Astrocyte of the hippocampus (primary cell): Measurements from ENCODE around the gene ZNF697.
"Not testable (repeated sequence)": the region's sequence is repeated elsewhere in the genome, so short reads cannot be mapped to it uniquely, and the experiment has no call there.

Source experiments
- DNase-seq: peaks from one replicate; pipeline ENCODE4 v3.0.0; 2011; ENCODE audit warnings: low read depth, low spot score

Gene ZNF697

DNA sequence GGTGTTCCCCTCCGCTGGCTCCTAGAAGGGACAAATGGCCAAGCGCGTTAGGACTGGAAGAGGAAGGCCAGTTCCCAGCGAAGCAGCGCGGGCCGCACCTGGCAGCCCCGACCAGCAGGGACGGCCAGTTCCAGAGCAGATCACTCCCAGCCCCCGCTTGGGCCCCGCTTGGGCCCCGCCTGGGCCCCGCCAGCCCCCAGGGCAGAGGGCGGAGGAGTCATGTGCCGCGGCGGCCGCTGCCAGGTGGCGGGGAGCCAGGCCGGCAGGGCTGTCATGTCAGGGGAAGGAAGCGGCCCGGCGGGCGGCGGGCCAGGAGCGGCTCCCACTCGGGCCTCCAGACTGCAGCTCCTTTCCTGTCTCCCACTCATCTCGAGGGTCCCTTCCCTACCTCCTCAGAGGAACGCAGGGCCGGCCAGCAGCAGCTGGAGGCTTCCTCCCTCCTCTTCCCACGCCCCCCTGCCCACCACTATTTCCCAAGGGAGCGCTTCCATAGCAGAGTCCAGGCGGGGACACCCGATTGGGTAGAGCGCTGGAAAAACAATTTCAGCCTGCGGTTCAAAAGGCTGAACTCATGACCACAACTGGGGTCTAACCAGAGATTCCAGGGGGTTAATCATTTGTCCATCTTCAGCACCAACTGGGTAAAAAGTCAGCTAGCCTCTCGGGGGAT is 16.5 kb downstream of the ZNF697 start:
- DNase-seq, result peak; percentile 79

DNA sequence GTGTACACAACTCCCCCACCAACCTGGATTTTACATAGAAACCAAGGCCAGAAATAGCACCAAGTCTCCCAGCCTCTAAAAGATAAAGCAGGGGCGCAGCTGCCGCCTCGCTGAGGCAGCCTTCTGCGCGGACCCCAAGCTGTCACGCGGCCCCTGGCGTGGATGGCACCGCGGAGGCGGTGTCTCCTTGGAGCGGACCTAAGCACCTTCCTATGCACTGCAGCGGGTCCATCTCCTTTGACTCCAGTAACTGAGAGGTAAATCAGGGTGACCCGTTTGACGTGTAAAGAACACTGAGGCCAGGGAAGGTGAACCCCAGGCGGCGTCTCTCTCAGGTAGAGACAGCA is 17.0 kb downstream of the ZNF697 start:
- DNase-seq, result no peak

DNA sequence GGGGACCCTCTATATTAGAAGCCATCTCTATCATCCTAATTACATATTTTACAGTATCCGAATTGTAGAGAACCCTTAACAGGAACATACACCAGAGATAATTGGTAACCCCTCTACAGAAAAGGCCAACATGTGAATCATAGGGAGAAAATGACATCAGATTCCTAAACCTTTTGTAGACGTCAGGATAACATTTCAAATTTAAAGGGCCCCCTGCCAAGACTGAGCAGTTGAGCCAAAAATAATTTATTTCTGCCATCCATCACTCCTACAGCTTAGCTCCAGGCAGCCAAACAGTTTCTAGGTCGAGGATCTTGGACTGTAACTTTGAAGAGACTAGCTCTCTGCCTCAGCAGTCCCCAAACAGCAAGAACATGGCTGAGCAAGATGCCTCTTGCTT is 21.2 kb downstream of the ZNF697 start:
- DNase-seq, result peak; percentile 58

DNA sequence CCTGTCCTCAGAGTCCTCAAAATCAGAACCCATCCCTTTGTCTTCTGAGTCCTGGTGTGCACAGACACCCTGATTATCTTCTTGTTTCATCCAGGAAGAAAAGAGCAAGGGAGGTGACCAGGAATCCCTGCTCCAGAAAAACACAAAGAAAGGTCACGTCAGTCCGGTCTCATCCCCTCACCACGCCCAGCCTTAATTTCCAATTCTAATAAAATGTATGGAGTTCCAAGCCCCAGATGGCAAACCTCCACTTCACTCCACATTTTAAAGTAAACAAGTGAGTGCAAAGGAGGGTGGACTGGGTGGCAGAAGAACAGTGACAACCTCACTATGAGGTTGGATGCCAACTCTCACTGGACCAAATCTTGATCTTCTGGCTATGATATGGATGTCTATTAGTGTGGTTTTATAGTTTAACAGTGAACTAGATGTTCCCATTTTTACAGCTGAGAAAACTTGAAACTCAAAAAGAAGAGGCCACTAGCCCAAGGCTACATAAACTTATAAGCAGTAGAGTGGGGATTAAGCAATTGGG is 22.0 kb downstream of the ZNF697 start:
- no peak for DNase-seq

DNA sequence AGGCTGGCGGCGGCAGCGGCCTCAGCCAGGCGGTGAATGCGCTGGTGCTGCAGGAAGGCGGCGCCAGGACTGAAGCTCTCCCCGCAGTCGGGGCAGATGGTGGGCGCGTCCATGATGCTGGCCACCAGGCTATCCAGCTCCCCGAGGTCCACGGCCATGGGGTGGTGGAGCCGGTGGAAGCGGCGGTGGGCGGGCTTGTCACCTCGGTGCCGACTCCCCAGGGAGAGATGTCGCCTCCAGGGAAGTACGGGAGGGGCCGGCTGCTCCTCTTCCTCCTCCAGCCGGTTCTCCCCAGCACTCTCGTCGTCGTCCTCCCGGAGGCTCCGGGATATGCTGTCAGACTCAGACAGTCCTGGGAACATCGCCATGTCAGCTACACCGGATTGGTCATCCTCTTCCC is 24.4 kb downstream of the ZNF697 start:
- DNase-seq, result no peak

DNA sequence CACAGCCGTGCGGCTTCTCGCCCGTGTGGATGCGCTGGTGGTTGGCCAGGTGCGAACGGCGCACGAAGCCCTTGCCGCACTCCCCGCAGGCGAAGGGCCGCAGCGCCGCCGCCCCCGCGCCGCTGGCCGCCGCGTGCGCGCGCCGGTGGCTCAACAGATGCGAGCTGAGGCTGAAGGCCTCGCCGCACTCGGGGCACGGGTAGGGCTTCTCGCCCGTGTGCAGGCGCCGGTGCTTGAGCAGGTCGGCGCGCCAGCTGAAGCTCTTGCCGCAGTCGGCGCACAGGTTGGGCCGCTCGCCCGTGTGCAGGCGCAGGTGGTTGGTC is 24.9 kb downstream of the ZNF697 start:
- DNase-seq, result no peak

DNA sequence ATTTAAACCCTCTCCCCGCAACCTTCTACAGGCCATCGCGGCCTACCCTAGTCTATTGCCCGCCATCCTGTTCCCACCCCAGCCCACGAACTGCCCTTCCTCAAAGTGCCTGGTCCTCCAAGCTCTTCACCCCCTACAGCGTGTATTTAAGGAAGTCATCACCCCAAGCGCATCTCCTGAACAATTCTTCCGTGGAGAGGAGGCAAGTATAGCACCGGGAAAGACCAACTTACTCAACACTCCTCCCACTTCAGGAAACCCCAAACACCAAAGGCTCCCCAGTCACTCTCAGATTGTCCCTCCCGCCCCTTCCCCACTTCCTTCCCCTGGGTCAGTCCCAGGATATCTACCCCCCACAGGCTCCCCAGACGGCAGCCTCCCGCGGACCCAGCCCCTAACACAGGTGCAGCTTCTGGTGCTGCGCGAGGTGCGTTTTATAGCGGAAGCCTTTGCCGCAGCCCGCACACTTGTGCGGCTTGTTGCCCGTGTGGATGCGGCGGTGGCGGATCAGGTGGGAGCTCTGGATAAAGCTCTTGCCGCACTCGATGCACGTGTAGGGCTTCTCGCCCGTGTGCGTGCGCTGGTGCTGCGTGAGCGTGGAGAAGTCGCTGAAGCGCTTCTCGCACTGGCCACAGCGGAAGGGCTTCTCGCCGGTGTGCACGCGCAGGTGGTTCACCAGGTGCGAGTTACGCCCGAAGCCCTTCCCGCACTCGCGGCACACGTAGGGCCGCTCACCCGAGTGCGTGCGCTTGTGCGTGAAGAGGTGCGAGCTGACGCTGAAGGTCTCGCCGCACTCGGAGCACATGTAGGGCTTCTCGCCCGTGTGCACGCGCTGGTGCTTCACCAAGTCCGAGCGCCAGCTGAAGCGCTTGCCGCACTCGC is 25.5 kb downstream of the ZNF697 start:
- no peak for DNase-seq

DNA sequence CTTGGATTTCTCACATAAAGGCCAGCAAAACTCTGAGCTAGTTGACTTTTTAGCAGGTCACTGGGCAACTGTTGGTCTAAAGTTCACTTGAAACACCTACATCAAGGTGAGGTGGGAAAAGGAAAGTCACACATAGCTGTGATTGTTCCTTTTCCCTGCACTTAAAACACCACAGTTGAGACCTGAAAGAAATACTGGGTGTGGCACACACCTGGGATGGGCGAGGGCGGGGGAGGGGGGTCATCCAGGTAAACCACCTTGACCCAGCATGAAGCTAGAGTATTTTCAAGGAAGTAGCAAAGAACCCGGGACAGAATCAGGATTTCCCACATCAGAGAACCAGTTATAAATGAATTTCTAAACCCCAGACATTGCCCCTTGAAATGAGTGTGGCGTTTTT is 26.4 kb downstream of the ZNF697 start:
- DNase-seq, result no peak

DNA sequence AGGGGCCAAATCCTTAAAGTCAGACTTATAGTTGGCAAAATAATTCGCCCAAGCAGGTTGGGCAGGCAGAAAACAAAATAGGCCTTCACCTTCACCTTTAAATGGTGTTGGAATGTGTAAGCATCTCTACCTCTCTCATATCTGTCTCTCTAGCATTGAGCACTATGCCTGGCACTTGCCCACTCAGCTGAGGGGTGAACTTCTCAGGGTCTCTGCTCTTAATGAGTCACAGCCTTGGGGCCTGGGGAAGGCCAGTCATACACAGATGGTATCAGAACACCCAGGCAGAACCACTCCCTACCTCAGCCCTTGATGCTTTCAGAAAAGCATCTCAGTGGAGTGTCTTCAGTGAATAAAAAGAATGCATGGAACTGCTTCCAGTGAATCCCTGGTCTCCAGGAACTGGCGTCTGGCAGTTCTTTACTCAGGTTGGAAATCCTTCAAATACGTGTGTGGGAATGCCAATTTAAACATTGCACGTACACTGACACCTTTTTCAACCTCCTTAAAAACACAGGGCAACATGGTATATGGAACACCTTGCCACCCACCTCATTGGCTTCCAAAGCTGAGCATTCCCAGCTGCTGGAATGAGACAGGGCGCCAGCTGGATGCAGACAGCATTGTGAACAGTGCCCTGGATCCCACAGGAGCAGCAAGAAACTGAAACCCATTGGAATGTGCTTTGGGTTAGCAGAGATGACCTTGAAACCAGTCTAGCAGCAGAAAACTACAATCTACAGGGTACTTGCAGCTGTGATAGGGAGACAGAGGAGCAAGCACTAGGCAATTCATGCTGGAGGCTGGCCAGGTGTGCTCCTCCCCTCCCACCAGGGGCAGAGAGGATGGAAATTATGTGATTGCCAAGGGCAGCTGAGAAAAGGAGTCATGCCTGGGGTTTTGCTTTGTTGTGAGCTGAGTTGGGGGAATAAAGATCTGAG is 30.0 kb downstream of the ZNF697 start:
- DNase-seq, result peak; percentile 20

DNA sequence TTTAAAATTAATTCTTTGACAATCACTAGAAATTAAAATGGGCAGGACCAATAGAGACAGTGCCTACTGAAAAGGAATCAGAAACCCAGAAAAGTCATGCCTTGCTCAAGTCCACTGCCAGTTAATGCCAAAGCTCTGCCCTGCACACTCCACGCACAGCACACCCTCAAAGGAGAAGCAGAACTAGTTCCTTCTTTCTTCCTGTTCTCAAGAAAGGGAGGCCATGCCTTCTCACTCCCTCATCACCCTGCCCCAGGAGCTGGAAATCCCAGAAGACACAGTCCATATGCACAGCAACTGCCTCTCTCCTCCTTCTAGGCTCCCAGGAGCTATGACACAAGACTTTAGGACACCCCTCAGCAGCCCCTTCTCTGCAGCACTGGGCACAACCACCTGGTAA is 31.3 kb downstream of the ZNF697 start:
- DNase-seq, result not testable (repeated sequence)

DNA sequence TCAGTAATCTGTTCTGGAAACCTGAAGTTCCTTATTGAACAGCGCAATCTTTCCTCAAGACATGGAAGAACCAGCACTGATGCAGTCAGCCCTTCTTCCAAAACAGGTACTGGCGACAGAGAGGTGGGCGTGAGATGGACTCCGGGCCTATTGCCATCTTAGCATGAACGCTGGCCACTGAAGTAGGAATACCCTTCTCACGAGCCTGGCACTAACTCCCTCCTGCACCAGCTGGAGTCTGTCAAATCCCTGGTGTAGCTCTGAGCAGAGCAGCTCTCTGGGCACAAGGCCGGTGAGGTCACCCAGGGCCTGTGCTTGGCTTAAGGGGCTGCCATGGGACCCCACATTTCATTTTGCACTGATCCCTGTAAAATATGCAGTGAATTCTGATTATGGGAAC is 33.0 kb downstream of the ZNF697 start:
- DNase-seq, result not testable (repeated sequence)

DNA sequence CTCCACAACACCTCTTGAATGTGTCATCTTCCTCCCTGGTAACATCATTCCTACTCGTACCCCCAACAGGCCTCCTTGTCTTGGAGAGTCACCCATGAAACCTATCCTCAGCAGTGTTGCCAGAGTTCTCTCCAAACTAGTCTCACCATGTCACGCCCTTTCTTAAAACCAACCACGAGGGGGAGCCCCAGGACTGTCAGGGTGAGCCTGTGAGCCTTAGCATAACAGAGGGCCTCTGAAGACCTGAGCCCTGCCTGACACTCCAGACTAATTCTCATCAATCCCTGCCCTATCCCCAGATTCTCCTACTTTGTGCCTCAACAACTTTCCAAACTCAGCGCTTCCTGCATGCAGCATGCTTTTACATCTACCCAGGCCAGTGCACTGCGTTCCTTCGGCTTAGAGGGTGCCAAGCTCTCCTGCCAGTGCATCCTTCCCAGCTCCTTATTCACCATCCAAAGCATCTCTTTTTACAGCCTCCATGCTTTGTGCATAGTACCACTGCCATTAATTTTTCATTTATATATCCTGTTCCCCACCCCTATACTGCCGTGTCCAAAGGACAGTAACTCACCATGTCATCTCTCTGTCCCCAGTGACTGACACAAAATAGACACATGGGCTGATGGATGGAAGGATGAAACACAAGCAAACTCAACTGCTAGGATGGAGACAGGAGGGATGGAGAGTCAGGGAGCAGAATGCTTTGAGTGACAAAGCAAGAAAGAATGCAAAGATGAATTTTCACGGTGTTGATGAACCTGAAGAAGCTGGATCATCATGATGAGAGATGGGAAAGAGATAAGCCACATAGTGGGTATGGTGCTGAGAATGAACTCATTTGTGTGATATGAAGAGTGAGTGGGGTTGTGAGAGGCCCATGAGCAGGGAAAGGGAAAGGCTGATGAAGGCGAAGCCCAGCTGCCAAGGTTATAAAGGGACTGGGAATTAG is 34.0 kb downstream of the ZNF697 start:
- peak; percentile 92 for DNase-seq

DNA sequence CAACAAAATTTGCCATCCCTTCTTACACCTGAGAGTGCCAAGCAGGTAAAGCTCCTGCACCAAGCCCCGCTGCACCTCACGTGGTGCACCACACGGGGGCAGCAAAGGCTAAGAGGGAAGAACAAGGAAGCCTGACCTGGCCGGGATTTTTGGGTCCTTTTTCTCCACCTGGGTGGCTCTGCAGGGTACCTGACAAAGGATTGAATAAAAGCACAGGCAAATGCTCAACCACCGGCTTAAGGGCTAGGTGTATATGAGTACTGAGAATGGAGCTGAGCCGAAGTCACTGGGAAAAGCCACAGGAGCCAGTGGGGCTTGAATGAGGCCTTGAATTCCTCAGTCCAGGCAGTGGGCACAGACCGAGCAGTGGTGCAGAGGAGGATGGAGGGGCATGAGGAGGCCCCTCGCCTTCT is 36.4 kb downstream of the ZNF697 start:
- peak; percentile 73 for DNase-seq

DNA sequence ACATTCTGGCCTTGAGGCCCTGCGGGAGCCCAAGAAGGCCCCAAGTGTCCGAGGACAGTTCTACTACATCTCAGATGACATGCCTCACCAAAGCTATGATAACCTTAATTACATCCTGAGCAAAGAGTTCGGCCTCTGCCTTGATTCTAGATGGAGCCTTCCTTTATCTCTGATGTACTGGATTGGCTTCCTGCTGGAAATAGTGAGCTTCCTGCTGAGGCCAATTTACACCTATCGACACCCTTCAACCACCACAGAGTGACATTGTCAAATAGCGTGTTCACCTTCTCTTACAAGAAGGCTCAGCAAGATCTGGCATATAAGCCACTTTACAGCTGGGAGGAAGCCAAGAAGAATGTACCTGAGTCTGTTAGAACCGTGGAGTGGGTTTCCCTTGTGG is 39.2 kb downstream of the ZNF697 start:
- DNase-seq, result not testable (repeated sequence)

DNA sequence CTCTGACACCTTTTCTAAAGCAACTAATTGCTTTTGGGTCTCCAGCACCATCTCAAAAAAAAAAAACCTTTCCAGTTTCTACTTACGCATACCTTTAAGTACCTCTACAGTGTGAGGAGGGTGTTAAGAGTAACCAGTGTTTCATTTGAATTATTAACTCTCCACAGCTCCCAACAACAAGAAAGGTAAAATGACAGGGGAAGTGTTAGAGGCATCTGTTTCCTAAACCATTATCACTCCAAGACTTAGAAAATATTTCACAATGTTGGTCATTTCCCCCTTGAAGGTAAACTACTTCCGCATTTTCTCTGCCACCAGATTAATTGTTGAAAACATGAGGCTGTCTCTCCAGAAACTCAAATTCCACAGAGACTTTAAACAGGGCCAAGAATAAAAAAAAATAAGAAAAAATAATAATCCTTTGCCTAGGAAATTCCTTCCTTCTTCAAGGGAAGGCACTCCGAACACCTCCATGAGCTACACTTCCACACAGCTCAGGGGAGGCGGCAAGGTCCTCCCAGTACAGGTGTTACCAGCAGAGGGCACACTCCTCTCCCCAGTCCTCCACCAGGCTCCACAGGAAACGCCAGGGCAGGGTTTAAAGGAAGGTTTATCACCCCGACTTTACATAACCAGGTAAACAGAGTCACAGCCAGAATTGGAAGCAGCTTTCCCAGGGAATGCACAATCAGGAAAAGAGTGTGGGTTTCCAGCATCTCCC is 40.8 kb downstream of the ZNF697 start:
- not testable (repeated sequence) for DNase-seq

DNA sequence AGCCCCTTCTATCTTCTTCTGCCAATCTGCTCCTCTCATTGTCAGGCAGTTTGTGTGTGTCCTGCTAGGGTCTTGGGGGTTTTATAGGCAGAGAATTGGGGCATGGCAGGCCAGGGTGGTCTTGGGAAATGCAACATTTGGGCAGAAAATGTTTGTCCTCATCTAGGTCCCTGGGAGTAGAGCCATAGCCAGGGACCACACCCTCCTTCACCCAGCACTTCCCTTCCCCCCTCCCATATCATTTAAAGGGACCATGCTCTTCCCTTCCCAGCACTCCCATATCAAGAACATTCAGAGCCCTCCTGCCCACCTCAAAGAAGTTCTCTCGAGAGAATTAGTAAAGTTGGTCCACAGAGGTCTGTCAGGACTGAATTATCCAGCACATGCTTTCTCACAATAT is 41.7 kb downstream of the ZNF697 start:
- DNase-seq, result no peak

DNA sequence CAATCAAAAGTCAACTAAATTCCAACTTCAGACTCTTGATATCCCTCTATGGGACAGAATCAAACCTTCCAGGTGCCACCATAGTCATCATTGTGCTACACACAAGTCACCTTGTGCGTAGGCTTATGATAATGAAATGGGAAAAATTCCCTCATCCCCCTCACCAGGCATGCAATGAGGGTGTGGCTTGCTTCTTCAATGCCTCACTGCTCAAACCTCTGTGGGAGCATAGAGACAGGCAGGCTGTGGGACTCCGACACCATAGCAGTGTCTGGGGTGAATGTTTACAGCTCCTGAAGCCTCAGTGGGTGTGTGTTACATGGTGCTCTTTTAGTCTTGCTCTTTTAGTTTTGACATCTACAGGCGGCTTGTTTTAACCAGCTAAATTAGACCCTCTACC is 42.4 kb downstream of the ZNF697 start:
- DNase-seq, result no peak

DNA sequence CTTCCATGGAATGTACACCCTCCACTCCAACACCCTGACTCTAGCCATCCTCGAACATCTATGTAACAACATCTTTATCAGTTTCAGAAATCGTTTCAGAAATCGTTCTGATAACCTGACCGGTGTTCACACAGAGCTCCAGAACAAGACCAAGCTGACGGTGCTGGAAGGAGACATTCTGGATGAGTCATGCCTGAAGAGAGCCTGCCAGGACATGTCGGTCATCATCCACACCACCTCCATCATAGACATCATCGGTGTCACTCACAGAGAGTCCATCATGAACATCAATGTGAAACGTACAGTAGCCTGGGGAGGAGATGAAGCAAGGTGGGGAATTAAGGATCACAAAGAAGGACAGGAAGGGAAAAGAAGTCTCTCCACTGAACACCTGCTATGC is 43.0 kb downstream of the ZNF697 start:
- not testable (repeated sequence) for DNase-seq

DNA sequence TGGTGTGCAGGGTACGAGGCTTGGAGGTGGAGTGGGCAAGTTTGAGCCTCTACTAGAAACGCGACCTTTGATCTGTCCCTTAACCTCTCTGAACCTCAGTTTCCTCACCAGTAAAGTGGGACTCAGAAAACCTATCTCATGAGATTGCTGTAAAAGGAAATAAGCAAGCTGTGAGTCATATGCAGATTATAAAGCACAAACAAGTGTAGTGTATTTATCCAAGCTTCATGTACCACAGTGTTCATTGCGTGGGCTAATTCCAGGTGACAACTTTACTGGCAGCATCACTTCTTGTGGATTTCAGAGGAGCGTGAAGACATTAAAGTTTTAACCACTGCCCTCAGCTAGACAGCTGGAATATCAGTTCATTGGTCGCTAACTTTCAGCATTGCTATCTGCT is 44.4 kb downstream of the ZNF697 start:
- DNase-seq, result peak; percentile 17

DNA sequence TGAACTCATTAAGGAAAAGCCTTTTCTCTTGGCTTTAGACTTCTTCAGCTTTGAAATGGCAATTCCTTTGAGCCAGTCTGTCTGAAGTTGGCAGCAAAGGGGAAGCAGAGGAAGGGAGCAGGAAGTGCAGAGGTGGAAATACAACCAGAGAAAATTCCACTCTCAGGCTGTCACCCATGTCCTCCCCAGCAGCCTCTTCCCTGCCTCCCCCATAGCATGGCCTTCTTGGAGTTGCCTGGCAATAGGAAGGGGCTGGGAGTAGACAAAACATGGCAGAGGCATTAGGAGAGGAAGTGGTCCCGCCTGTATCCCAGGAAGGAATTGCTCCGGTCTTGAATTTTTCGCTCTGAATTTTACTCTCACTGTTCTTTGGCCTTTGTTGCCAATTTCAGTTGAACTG is 44.8 kb downstream of the ZNF697 start:
- not testable (repeated sequence) for DNase-seq
